Endothelial cell of umbilical vein (primary cell): Measurements from ENCODE around the gene C2CD4D.

Source experiments
- EZH2 ChIP-seq: IDR thresholded peaks from 2 replicates; pipeline ENCODE4 v1.6.1; 2012; ENCODE audit warnings: borderline replicate concordance, low read depth, mild to moderate bottlenecking, moderate library complexity, low read length, inconsistent platforms; ENCODE audit not compliant: severe bottlenecking
- POLR2A ChIP-seq: IDR thresholded peaks from 2 replicates; pipeline ENCODE4 v1.6.1; 2012; ENCODE audit warnings: low read depth, mild to moderate bottlenecking, control low read depth, low read length
- TF ChIP-seq, protein P1 (sequence below), 2 donors: IDR thresholded peaks; 1 replicate in 1 of 2; 2 replicates in 1 of 2; pipeline ENCODE4 v1.5.1; 2011; ENCODE audit warnings: low read length in 2 of 2, mild to moderate bottlenecking in 2 of 2, moderate library complexity in 2 of 2, control low read depth in 1 of 2, inconsistent platforms in 1 of 2, low read depth in 1 of 2; ENCODE audit not compliant: insufficient read depth in 1 of 2; ENCODE audit errors: extremely low read depth in 1 of 2

DNA sequence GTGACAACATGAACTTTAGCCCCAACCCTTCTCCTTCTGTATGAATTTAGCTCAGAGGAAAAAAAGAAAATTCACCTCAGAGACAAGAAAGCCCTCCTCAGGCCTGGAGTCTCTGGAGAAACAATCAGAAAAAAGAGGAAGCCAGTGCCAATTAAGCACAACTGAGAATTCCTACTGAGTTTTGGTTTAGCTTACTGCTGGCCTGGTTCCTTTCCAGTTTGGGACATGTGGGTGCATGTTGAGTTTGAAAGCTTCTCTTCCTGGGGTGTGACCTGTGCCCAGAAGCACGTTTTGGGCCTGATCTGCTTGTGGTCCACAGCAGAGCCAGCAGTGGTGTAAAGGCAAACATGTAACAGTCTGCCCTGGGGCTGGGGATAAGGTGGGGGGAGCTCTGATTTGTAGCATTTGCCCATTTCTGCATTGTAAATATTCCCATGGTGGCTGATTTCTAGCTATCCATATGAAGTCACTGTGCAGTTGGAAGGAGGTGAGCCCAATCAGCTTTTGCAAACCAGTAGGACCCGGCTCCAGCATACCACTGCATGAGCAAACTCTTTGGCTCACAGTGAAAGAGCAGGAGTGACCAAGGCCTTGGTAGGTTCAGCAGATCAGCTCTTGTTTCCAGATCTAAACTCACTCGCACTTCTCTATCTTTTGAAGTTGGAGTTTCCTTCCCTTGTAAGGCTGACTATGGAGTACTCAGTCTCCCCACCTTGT is 18.6 kb upstream of the C2CD4D start:
- TF ChIP-seq POLR2A = no peak
- TF ChIP-seq, protein P1, sequence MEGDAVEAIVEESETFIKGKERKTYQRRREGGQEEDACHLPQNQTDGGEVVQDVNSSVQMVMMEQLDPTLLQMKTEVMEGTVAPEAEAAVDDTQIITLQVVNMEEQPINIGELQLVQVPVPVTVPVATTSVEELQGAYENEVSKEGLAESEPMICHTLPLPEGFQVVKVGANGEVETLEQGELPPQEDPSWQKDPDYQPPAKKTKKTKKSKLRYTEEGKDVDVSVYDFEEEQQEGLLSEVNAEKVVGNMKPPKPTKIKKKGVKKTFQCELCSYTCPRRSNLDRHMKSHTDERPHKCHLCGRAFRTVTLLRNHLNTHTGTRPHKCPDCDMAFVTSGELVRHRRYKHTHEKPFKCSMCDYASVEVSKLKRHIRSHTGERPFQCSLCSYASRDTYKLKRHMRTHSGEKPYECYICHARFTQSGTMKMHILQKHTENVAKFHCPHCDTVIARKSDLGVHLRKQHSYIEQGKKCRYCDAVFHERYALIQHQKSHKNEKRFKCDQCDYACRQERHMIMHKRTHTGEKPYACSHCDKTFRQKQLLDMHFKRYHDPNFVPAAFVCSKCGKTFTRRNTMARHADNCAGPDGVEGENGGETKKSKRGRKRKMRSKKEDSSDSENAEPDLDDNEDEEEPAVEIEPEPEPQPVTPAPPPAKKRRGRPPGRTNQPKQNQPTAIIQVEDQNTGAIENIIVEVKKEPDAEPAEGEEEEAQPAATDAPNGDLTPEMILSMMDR (IDR thresholded peaks at IDR 0.05; ENCODE audit: extremely low read depth in 1 of 2, insufficient read depth in 1 of 2, low read depth in 1 of 2, low read length in 2 of 2) = no peak
- TF ChIP-seq EZH2 = no peak
